ENCODE results near the gene PILRB. TPM values are rescaled to one million over a fixed set of nuclear protein-coding genes. Genes with fewer than 3 reads are reported as not detected.
"Not testable (repeated sequence)": the region's sequence is repeated elsewhere in the genome, so short reads cannot be mapped to it uniquely, and the experiment has no call there.

PILRB gene
- total and polyA plus RNA-seq, 2 donors: 16.3 to 34.4 TPM

DNA sequence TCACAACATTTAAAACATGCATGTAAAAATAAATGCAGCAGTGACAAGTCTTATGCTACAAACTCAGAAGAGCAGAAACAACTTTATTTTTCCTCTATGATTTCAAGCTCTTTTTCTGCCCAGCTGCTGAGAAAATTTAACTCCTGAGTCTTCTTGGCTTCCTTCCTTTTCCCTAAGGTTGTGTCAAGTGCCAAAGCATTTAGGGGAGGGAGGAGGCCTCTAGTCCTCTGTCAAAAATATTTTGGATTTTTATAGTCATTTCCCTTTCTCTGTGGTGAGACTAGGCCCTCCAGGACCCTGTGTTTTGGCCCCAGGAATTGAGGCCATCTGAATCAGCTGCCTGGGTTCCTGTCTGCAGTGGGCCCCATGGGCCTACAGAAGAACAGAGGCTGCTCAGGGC, 11.0 kb upstream of the PILRB start:
- DNase-seq (ENCODE audit: extremely low spot score): no peak
- H3K4me1 ChIP-seq (ENCODE audit: insufficient read depth): no peaks in the 10 kb centered on the region
- H3K4me3 ChIP-seq (ENCODE audit: low read depth, low read length): no peak overlapping the region
- H3K27ac ChIP-seq (ENCODE audit: low read depth): no peak overlapping the region
- H3K36me3 ChIP-seq (ENCODE audit: insufficient read depth): peaks cover 3% of the 10 kb centered on the region

DNA sequence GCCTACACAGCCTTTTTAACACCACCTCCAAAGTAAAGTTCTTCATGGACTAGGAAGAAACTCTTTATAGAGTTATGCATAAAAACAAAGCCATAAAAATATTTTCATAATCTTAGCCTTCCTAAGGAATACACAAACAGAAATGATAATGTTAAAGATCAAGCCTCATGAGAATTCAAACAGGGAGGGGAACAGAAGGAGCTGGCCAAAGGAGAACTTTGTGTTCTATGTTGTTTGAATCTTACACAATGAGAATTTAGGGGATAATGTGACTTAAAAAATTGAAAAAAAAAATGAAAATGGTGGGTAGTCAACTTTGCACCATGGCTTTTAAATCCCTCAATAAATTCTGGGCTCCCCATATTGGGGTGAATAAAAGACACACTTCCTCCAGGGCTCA, 9.1 kb upstream of the PILRB start:
- H3K36me3 ChIP-seq (ENCODE audit: insufficient read depth): peaks cover 5% of the 10 kb centered on the region

DNA sequence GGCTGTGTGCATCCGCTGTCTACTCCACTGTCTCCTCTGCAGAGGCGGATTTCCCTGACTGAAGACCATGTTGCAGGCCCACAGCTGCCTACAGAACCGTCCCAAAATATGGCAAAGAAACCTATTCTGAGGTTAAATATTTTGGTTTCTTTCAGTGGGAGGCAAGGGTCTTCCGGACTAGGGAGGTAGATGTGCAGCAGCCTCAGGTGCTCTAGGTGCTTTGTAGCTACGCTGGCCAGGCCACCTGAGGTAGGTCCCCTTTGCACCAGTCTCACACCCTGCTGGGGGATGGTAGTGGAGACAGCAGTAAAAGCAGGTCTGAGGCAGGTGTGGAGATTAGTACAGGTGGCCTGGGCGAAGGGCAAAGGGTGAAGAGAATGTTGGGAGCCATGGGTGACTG, 8.2 kb upstream of the PILRB start:
- H3K4me1 ChIP-seq (ENCODE audit: insufficient read depth): no peaks in the 10 kb centered on the region
- no peak overlapping the region for H3K27ac ChIP-seq (ENCODE audit: low read depth)
- no peak for DNase-seq (ENCODE audit: extremely low spot score)
- H3K4me3 ChIP-seq (ENCODE audit: low read depth, low read length): no peak overlapping the region
- 92% methylated on average over 6 of the region's 6 CpGs for WGBS
- H3K36me3 ChIP-seq (ENCODE audit: insufficient read depth): peaks cover 5% of the 10 kb centered on the region

More for the DNA sequence above, 9.1 kb upstream of the PILRB start:
- H3K4me3 ChIP-seq (ENCODE audit: low read depth, low read length): no peak overlapping the region
- no peak for DNase-seq (ENCODE audit: extremely low spot score)
- no peak overlapping the region for H3K27ac ChIP-seq (ENCODE audit: low read depth)
- H3K4me1 ChIP-seq (ENCODE audit: insufficient read depth): no peaks in the 10 kb centered on the region

DNA sequence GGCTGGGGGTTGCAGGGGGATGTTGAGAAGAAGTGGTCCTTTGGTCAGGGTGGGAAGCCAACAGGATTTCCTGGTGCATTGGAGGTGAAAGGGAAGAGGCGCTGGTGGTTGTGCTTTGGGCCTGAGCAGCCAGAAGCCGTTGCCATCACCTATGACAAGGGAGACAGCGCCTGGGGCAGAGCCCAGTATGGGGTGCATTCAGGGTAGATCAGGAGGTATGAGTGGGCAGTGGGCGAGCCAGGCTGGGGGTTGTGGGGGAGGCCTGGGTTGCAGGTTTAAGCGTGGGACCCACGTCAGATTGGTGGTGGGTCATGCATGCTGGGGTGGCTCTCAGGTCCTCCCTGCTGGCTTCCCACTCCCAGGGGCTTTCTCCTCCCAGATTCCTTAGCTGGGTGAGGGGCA, 6.3 kb upstream of the PILRB start:
- WGBS: 93% methylated on average over 6 of the region's 6 CpGs

DNA sequence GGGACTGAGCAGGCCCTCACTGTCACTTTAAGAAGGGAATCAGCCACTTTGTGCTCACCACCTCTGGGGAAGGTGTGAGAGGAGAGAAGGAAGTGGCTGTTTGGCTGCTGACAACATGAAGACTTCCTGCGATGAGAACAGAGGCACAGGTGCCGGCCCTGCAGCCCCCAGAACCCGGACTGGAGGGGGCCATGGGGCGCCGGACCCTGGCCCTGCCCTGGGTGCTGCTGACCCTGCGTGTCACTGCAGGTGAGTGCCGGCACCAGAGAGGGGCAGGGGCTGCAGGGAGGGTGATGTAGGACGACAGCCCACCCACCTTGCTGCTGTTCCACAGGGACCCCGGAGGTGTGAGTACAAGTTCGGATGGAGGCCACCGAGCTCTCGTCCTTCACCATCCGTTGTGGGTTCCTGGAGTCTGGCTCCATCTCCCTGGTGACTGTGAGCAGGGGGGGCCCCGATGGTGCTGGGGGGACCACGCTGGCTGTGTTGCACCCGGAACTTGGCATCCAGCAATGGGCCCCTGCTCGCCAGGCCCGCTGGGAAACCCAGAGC, 5.6 kb upstream of the PILRB start:
- WGBS: 85% methylated on average over 18 of the region's 18 CpGs
- not testable (repeated sequence) for H3K36me3 ChIP-seq (ENCODE audit: insufficient read depth)

More for the DNA sequence above, 6.3 kb upstream of the PILRB start:
- Histone ChIP-seq H3K4me3 (ENCODE audit: low read depth, low read length) (no peak overlapping the region), H3K36me3 (ENCODE audit: insufficient read depth) (peaks cover 2% of the 10 kb centered on the region), H3K27ac (ENCODE audit: low read depth) (no peak overlapping the region), H3K4me1 (ENCODE audit: insufficient read depth) (no peaks in the 10 kb centered on the region)
- DNase-seq (ENCODE audit: extremely low spot score): no peak

DNA sequence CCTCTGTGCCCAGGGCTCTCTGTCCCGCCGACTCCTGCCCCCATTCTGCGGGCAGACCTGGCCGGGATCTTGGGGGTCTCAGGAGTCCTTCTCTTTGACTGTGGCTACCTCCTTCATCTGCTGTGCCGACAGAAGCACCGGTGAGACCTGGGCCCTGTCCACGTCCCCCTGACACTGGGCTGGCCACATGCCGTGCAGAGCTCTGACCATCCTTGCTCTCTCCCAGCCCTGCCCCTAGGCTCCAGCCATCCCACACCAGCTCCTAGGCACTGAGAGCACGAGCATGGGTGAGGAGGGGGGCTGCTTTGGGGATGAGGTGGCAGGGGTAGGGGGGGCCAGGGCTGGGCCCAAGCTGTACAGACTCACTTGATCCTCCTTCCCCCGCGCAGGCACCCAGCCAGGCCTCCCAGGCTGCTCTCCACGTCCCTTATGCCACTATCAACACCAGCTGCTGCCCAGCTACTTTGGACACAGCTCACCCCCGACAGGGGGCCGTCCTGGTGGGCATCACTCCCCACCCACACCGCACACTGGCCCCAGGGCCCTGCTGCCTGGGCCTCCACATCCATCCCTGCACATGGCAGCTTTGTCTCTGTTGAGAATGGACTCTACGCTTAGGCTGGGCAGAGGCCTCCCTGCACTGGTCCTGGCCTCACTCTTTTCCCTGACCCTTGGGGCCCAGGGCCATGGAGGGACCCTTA, 4.8 kb upstream of the PILRB start:
- DNase-seq (ENCODE audit: extremely low spot score): no peak
- Histone ChIP-seq H3K4me1 (ENCODE audit: insufficient read depth) (no peaks in the 10 kb centered on the region), H3K36me3 (ENCODE audit: insufficient read depth) (peaks cover 3% of the 10 kb centered on the region), H3K27ac (ENCODE audit: low read depth) (no peak overlapping the region), H3K4me3 (ENCODE audit: low read depth, low read length) (no peak overlapping the region)
- WGBS: 90% methylated on average over 16 of the region's 16 CpGs

More for the DNA sequence above, 5.6 kb upstream of the PILRB start:
- not testable (repeated sequence) for DNase-seq (ENCODE audit: extremely low spot score); H3K4me1 ChIP-seq (ENCODE audit: insufficient read depth); H3K4me3 ChIP-seq (ENCODE audit: low read depth, low read length); H3K27ac ChIP-seq (ENCODE audit: low read depth)

DNA sequence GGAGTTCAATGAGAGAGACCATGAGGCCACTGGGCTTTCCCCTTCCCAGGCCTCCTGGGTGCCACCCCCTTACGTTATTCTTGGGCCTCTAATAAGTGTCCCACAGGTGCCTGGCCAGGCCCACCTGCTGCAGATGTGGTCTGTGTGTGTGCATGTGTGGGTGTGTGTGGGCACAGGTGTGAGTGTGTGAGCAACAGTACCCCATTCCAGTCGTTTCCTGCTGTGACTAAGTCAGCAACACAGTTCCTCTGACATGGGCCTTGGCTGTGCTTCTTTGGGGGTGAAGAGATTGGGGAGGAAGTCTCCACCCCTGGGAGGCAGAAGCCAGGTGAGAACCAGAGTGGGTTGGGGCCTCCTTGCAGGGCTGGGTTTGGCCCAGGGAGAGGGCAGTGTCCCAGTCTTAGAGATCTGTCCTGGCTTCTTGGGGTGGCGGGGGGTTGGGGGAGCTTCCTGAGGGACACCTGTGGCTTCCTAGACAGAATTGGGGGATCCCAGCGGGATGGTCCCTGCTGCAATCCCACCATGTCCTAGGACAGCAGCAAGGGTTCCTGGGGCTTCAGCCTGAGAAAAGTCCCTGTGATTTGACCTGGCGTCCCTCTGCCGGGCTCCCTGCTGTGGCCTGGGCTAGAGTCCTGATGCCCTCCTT, 4.1 kb upstream of the PILRB start:
- Histone ChIP-seq H3K4me1 (ENCODE audit: insufficient read depth) (no peaks in the 10 kb centered on the region), H3K27ac (ENCODE audit: low read depth) (no peak overlapping the region), H3K4me3 (ENCODE audit: low read depth, low read length) (no peak overlapping the region), H3K36me3 (ENCODE audit: insufficient read depth) (peaks cover 5% of the 10 kb centered on the region)
- 82% methylated on average over 6 of the region's 6 CpGs for WGBS
- no peak for DNase-seq (ENCODE audit: extremely low spot score)

DNA sequence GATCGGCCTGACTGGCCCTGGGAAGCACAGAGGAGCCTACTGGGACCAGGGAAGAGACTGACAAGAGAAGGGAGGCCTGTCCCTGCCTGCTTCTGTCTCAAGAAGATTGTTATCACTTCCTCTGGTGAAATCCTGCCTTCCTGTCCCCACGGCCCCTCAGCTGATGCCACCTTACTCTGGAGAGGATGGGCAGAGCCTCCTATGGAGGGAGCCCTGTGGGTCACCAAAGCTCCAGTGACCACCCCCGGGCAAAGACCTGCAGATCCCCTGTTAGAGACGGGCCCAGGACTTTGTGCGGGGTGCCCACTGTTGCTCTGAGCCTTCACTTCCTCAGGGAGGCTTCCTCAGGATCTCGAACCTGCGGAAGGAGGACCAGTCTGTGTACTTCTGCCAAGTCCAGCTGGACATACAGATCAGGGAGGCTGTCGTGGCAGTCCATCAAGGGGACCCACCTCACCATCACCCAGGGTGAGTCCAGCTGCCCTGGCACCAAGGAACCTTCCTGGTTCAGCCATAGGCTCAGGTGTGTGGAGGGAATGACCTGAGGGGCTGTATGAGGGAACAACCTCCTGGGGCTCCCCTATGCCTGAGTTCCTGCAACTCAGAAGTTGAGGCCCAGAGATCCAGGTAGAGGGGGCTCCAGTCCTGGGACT, 1.4 kb upstream of the PILRB start:
- Histone ChIP-seq H3K4me3 (ENCODE audit: low read depth, low read length) (no peak overlapping the region), H3K4me1 (ENCODE audit: insufficient read depth) (no peaks in the 10 kb centered on the region), H3K27ac (ENCODE audit: low read depth) (no peak overlapping the region), H3K36me3 (ENCODE audit: insufficient read depth) (peaks cover 10% of the 10 kb centered on the region)
- WGBS: 93% methylated on average over 8 of the region's 8 CpGs
- DNase-seq (ENCODE audit: extremely low spot score): no peak

DNA sequence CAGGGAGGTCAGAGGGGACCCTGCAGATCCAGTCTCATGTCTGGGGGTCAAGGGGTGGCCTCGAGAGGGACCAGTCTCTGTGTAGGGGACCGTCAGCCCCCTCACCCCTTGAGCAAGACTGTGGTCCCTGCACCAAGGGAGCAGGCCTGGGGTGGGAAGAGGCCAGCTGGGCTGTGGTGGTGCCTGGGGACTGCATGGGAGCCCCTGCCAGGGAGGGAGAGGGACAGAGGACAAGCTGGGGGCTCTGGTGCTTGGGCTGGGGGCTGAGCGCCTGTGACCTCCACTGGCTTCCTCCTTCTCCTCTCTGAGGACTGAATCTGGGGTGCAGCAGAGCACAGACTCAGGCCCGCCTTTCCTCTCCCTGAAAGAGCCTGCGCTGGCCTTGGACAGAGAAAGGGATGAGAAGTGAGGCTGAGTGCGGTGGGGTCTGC, 771 bp upstream of the PILRB start:
- H3K4me3 ChIP-seq (ENCODE audit: low read depth, low read length): no peak overlapping the region
- no peak overlapping the region for H3K27ac ChIP-seq (ENCODE audit: low read depth)
- no peaks in the 10 kb centered on the region for H3K4me1 ChIP-seq (ENCODE audit: insufficient read depth)
- 95% methylated on average over 6 of the region's 6 CpGs for WGBS
- DNase-seq (ENCODE audit: extremely low spot score): no peak
- peaks cover 10% of the 10 kb centered on the region for H3K36me3 ChIP-seq (ENCODE audit: insufficient read depth)

DNA sequence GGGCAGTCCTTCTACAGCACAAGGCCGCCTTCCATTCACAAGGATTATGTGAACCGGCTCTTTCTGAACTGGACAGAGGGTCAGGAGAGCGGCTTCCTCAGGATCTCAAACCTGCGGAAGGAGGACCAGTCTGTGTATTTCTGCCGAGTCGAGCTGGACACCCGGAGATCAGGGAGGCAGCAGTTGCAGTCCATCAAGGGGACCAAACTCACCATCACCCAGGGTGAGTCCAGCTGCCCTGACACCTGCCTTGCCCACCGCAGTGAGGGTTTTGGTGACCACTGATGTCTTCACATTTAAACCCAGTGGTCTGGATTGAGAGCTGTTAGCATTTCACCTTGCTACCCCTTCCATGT, 918 bp downstream of the PILRB start:
- no peaks in the 10 kb centered on the region for H3K4me1 ChIP-seq (ENCODE audit: insufficient read depth)
- peaks cover 8% of the 10 kb centered on the region for H3K36me3 ChIP-seq (ENCODE audit: insufficient read depth)
- no peak overlapping the region for H3K4me3 ChIP-seq (ENCODE audit: low read depth, low read length)
- H3K27ac ChIP-seq (ENCODE audit: low read depth): no peak overlapping the region
- DNase-seq (ENCODE audit: extremely low spot score): no peak
- 95% methylated on average over 8 of the region's 8 CpGs for WGBS

DNA sequence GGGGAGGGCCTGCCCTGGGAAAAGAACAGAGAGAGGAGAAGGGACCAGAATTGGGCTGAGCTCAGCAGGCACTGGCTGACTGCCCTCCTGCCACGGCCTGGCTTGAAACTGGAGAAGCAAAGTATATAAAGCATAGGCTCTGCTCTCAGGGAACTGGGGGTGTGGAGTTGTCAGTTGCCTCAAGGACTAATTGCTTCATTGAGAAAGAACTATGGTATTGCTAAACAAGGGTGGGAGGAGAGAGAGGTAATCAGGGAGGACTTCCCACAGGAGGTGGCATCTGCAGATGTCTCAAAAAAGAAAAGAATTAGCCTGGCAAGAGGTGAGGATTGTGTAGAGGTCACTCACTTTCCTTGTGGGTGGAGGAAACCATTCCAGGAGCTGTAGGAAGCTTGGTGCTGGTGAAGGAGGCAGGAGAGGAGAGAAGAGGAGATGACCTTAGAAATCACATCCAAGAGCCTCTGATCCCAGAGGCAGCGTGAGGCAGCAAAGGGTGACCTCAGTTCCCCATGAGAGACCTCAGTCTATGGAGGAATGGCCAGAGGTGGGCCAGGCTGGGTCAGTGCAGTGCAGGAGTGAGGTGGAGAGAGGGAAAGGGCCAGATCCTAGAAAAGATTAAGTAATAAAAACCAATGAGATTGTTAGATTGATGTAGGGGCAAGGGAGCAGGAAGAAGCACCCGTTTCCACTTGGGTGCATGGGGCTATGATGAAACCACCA, 2.4 kb downstream of the PILRB start:
- no peak for DNase-seq (ENCODE audit: extremely low spot score)
- no peak overlapping the region for H3K27ac ChIP-seq (ENCODE audit: low read depth)
- WGBS: 92% methylated on average over 3 of the region's 3 CpGs
- H3K4me3 ChIP-seq (ENCODE audit: low read depth, low read length): no peak overlapping the region
- H3K36me3 ChIP-seq (ENCODE audit: insufficient read depth): peaks cover 8% of the 10 kb centered on the region
- no peaks in the 10 kb centered on the region for H3K4me1 ChIP-seq (ENCODE audit: insufficient read depth)

DNA sequence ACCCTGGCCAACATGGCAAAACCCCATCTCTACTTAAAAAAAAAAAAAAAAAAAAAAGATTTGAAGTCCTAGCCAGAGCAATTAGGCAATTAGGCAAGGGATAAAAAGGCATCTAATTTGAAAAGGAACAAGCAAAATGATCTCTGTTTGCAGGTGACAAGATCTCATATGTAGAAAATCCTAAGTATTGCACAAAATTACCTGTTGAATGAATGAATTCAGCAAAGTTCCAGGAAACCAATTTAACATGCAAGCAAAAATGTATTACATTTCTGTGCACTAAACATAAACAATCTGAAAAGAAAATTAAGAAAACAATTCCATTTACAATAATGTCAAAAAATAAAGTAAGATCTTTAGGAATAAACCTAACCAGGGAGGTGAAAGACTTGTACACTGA, 5.2 kb downstream of the PILRB start:
- H3K27ac ChIP-seq (ENCODE audit: low read depth): no peak overlapping the region
- no peaks in the 10 kb centered on the region for H3K4me1 ChIP-seq (ENCODE audit: insufficient read depth)
- DNase-seq (ENCODE audit: extremely low spot score): no peak
- H3K4me3 ChIP-seq (ENCODE audit: low read depth, low read length): no peak overlapping the region
- peaks cover 7% of the 10 kb centered on the region for H3K36me3 ChIP-seq (ENCODE audit: insufficient read depth)

DNA sequence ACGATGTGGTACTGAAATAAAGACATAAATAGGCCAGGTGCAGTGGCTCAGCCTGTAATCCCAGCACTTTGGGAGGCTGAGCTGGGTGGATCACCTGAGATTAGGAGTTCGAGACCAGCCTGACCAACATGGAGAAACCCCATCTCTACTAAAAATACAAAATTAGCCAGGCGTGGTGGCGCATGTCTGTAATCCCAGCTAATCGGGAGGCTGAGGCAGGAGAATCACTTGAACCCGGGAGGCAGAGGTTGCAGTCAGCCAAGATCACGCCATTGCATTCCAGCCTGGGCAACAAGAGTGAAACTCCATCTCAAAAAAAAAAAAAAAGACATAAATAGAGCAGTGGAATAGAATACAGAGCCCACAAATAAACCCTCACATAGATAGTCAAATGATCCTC, 5.9 kb downstream of the PILRB start:
- H3K27ac ChIP-seq (ENCODE audit: low read depth); H3K4me1 ChIP-seq (ENCODE audit: insufficient read depth); H3K36me3 ChIP-seq (ENCODE audit: insufficient read depth); H3K4me3 ChIP-seq (ENCODE audit: low read depth, low read length); DNase-seq (ENCODE audit: extremely low spot score): not testable (repeated sequence)
- WGBS: 97% methylated on average over 7 of the region's 7 CpGs

Data from urinary bladder (tissue), 4 donors.